ENCODE results near the gene PTPRB.
A peak's percentile ranks its signal among the peaks of the same experiment; 100 is the strongest.

Gene PTPRB

DNA sequence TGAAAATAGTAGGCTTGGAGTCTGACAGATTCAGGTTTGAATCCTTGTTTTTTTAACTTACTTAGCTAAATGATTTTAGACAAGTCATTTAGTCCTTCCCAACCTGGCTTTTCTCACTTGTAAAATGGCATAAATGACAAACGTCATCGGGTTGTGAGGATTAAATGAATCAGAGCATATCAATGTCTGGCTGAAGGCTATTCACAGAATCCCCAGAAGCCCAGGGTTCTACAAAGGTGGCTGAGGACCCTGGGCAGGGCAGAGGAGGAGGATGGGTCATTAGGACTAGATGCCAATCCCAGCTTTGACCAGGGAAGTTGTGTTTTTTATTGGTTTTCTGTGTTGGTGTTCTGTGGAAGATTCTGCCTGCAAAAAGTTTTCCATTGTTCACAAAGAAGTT, 7.6 kb upstream of the PTPRB start:
- no peak overlapping the region for H3K4me3 ChIP-seq (ENCODE audit: low read depth, low read length)

DNA sequence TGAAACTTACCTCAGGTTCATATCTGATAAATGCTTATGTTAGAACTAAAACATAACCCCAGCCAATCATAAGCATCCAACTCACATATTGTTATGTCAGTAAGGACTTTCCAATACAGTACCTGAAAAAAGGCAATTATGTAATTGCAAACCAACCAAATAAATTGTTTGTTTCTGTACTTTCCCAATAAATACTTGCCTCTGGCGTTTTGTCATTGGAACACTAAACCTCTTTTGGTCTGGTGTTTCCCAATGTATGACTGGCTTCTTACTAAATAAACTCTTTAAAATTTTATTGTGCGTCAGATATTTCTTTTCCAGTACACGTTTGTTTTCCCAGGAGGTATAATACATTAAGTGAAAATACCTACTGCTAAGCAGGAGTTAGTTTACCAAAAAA, 6.7 kb upstream of the PTPRB start:
- H3K4me3 ChIP-seq (ENCODE audit: low read depth, low read length), result no peak overlapping the region

DNA sequence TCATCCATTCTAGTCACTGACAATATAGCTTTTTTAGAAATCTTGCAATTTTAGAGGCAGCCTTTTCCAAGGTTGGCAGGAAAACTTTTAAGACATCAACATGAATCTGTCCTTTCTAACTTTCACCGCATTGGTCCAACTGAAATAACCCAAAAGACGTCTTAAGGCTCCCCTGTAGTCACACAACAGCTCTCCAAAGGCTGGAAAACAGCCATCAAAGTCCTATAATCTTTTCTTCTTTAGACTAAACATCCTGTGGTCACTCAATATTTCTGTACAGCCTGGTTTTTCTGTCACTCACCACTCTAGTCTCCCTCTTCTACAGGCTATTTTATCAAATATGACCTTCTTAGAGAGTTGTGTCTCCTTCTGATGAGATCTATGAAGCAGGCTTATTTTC, 4.5 kb upstream of the PTPRB start:
- H3K4me3 ChIP-seq (ENCODE audit: low read depth, low read length), result no peak overlapping the region

DNA sequence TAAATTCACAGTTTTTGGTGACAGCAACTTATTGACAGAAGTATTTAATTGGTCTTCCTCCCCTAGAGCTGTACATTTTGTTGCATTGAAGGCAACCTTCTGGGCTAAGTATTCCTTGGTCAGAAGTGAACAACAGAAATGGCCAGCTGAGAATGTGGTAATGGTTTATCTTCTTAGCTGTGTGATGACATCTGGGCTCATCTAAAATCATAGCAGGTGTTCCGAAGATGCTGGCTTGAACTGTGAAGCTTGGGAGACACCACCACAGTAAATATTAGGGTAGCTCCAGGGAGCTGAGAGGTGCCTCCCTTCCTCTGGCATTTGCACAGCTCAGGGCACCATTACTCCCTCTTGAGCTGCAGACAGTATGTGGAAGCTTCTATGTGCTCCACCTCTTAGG, 3.7 kb upstream of the PTPRB start:
- H3K4me3 ChIP-seq (ENCODE audit: low read depth, low read length), result no peak overlapping the region

DNA sequence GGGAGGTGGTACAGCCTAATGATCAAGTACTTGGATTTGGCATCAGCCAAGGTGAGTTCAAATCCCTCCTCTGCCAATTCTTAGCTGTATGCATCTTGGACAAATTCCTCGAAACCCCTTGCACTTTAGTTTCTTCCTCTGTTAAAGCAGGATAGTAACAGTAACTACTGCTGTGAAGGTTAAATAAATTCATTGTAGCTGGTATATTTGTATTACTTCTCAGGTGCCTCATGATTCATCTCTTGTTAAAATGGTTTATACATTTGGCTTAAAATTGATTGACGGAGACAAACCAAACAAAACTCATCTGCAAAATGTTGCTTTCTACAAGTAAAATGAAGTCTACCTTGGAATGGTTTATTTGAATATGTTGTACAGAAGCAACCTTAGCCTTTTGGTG, 2.3 kb upstream of the PTPRB start:
- H3K4me3 ChIP-seq (ENCODE audit: low read depth, low read length), result no peak overlapping the region

DNA sequence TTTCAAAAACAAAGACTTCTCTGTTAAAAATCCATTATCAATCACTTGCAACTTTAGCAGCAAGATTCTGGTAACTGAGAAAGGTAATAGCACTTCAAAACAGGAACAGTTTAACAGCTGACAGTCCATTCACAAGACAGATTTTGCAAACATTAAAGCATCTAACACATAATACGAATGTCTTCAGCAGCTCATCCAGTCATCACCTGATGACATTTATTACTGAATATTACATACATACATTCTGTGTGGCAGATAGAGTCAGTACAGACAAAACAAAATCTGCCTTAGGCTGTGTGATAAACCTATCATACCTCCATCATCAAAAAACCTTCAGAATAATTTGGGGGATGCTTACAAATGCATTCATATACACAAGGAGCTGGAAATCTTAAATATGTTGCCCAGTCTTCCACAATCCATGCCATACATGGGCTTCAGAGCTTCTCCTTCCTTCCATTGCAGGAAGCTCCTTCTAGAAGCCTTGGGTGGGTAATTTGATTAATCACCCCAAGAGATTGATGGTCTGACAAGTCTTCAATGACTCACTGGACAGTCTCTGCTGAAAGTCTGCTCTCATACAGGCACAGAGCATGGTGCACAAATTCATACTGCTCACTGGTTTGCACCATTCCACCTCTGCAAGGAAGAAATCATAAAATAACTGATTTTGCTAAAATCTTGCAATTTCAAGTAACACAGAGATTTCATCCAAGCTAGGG, 1.6 kb upstream of the PTPRB start:
- H3K4me3 ChIP-seq (ENCODE audit: low read depth, low read length), result no peak overlapping the region

DNA sequence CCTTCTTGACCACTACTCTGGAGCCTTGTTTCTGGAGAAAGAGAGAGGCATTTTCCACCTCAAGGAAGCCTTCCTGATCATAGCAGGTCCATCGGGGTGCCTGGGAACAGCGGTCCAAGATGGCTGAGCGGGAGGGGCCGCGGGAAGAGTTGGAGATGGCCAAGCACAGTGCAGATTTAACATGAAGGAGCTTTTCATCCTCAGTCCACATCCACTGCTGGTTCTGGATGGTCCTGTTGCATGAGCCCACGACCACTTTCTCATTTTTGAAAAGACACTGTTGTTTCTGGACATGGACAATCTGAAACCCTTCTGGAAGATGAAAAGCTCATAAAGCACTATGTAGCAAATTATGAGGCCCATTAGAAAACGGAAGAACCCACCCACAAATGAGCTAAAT, 1.5 kb downstream of the PTPRB start:
- H3K4me3 ChIP-seq (ENCODE audit: low read depth, low read length), result no peak overlapping the region

DNA sequence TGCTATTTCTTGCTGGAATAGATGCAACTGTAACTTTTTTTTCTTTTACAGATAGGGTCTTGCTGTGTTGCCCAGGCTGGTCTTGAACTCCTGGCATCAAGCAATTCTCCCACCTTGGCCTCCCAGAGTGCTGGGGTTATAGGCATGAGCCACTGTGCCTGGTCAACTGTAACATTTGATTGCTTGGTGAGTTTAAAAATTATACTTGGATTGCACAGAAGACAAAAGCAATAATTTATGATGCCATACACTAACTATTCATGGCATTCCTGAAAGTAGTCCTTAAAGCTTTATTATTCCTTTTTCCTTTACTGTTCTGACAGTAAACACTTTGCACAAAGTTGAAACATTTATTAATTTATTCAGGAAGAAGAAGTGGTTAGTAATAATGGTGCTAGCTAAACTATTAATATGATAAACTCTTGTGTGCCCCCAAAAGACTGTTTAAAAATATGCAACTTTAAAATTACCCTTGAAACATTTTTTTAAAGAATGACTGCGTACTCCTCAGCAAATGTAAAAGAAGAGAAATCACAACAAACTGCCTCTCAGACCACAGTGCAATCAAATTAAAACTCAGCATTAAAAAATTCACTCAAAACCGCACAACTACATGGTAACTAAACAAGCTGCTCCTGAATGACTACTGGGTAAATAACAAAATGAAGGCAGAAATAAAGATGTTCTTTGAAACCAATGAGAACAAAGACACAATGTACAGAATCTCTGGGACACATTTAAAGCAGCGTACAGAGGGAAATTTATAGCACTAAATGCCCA, 8.3 kb downstream of the PTPRB start:
- H3K4me3 ChIP-seq (ENCODE audit: low read depth, low read length), result no peak overlapping the region

DNA sequence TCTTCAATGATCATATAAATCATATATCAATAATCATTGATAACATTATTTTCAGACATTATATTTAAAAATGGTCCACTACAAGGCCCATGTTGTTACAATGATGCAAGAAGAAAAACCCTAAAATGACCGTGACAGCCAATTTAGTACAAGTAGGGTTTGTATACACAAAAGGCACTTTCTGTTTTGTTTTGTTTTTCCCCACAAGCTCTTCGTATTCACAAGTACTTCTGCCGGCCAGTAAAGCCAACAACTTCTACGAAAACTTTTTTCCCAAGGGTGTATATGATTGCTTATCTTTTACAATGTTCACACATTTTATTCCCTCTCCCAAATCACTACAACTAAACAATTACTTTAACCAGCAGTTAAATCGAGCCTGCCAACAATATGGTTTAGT, 9.6 kb downstream of the PTPRB start:
- no peak overlapping the region for H3K4me3 ChIP-seq (ENCODE audit: low read depth, low read length)

DNA sequence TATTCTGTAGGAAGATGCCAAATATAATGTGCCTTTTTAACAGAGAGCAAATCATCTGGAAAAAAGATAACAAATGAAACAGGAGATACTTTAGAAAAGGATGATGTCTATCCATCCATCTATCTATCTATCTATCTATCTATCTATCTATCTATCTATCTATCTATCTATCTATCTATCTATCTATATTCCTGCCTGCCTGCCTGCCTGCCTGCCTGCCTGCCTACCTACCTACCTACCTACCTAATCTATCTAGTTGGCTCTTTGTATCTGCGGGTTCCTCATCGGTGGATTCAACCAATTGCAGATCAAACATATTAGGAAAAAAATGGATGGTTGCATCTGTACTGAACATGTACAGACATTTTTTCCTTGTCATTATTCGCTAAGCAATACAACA, 11.0 kb downstream of the PTPRB start:
- H3K4me3 ChIP-seq (ENCODE audit: low read depth, low read length), result no peak overlapping the region

DNA sequence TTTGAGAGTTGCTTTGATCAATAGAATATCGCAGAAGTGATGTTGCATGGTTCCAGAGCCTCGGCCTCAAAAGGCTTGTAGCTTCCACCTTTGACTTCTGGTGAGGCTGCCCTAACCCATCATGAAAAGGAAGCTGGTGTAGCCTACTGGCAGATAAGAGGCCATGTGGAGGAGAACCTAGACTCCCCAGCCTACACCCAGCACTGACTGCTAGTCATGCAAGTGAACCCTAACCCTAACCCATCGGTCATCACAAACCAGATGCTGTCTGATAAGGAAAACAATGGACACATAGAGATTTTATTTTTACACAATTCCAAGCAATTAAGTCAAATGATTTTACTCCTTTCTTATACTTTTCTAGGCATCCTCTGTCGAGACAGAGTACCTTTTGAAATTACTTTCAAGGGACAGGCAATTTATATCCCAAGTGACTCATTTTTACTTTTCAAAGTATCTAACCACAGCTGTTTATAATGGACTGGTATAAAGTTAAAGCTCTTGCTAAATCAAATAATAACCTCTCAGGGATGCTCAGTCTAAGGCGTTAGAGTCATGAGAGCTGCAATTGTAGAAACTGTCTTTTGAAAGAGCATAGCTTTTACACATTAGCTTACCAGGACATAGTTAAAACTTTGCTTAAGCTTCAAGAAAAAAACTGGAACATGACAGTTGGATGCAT, 17.6 kb downstream of the PTPRB start:
- H3K4me3 ChIP-seq (ENCODE audit: low read depth, low read length), result no peak overlapping the region

DNA sequence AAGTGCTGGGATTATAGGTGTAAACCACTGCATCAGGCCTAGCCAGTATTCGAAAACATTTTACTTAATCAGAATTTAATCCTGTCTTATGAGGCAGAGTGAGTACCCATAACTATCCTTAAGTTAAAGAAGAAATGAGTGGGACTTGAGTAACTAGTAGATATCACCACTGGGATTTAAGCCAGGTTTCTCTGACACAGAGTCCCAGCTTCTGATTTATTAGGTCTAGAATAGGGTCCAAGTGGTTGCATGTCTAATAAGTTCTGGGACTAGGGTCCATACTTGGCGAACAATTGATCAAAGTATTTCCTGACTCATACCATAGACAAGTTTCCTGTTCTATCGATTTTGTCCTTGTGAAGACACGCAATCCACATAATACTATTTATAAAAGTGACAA, 18.9 kb downstream of the PTPRB start:
- H3K4me3 ChIP-seq (ENCODE audit: low read depth, low read length), result no peak overlapping the region

DNA sequence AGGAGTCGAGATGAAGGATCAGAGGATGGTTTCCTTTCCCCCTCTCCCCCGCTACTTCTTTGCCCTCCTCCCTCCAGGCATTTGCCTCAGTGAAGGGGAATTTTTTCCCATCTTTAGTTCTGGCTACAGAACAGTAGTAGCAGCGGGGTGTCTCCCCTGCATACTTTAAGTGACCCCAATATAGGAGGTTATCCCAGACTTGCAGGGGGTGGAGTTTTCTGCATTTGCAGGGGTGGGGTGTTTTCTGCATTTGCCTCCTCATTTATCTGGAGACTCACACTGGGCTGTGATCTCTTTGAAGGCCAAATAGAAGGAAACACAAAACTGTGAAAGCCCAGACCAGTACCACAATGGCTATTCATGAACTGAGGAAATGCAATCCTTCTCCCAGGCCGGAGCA, 19.8 kb downstream of the PTPRB start:
- H3K4me3 ChIP-seq (ENCODE audit: low read depth, low read length), result no peak overlapping the region

DNA sequence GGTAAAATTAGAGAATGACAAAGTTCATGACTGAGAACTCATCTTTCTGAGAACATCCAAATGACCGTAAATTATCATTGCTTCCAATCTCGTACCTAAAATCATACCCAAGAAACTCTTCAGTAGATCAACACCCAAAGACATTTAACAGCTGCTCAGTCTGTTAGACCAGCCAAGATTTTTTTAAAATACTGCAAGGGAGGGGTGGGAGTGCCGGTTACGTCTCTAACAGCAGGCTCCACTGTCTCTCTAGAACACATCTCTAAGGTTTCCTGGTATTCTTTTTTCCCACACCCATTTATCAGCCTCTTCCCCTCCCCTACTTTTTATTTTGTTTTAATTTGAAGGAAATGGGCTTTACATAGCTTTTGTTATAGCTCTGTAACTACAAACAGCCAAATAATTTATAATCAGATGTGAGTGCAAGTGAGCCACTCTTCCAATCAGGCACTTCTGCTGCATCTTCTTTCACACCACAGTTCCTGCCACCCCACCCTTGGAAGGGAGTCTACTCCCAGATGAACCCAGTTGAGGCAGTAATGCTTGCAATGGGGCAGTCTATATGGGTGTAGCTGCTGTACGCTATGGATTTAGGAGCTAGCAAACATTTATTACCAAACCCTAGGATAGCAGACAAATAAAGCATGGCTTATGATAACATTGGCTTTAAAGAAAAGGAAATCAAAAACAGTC, 21.9 kb downstream of the PTPRB start:
- H3K4me3 ChIP-seq (ENCODE audit: low read depth, low read length), result no peak overlapping the region

DNA sequence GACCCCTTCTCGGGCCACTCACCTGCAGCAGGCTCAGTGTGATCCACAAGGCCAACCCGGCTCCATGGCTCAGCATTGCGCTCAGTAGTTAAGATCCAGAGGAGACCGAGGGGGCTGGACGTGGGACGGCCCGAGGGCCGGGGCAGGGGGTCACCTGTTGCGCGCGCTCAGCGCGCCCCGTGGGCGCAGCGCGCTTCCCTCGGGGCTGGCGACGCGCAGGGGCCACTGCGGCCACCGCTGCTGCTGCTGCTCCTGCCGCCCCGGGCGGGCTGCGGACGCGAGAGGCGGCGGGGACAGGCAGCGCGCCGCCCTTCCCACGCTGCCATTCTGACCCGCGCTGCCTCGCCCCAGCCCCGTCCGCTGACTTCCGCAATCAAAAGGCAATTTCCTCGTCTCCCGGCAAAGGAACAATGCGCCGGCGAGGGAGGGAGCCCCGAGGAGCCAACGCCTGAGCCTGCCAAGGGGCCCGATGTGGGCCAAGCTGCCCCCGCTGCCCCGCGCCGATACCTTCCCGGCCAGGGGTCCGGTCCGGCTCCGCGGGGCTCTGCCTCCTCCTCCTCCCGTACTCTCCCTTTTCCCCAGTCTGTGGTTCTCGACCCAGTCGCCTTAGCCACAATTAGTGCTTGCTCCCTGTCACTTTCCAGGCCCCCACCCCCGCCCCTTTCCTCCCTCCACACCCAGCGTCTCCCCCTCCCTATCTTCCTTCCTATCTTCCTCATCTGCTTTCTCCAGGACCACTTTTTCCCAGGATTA, 27.3 kb downstream of the PTPRB start:
- H3K4me3 ChIP-seq (ENCODE audit: low read depth, low read length), result peak overlapping the region; percentile 53

DNA sequence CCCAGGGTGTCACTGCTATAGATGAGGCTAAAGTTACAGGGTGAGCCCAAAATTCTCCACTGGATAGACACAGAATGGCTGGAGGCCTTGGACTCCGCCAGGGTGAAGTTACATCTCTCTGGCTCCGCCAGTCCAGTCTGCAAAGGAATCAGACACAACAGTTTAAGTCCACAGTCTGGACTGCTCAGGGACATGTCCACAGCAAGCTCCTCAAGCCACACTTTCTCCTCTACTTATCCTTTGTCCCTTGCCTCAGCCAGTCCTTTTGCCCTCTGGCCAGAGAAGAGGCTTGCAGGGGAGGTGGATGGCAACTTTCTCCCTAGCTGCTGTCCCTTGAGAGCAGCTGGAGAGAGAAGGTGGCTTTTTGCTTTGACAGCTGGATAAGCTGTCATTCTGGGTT, 28.0 kb downstream of the PTPRB start:
- peak overlapping the region; percentile 53 for H3K4me3 ChIP-seq (ENCODE audit: low read depth, low read length)

DNA sequence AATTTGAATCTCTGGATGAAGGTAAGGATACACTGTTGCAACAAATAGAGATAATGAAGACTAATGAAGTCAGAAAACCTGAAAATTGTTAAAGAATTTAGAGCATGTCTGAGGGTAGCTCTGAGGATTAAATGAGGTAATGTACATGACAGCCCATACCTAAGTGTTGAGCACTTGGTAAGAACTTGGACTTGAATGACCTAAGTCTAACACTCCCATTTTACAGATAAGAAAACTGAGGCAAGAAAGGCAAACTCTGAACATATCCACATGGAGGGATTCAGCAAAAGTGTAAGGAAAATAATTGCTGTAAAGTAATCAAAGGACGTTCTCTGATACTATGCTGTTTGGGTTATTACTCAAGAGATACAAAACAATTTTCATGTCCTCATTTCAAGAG, 29.0 kb downstream of the PTPRB start:
- no peak overlapping the region for H3K4me3 ChIP-seq (ENCODE audit: low read depth, low read length)

DNA sequence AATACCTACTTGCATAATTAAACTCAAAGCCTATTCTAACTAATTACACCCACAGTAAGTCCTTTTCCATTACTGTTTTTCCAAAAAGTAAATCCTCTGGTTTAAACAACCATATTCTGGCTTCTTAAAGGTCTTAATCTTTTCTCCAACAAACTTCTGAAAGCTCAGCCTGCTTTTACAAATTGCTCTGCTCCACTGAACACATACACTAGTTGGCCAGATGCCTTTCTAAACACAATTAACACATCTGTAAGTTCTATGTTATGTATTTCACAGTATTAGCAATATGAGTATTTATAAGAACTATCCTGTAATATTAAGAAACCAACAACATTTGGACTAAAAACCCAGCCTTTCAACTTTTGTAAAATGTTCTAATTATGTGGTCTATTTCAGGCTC, 30.1 kb downstream of the PTPRB start:
- H3K4me3 ChIP-seq (ENCODE audit: low read depth, low read length), result no peak overlapping the region

DNA sequence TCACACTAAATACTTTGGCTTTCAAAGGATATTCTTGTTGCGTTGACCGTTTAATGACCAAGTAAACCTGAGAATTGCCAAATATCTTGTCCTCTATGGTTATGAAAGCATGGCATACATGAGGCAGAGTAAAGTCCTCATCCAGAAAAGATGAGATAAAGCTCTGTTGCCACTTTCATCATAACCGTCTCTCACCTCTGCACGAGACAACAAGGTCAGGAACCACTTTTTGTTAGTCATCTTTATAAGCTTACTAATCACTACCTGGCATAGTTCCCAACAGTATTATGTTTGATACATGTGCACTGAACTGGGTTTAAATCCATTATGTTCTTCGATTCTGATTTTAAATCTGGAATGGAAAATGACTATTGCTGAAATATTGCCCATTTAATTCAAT, 31.3 kb downstream of the PTPRB start:
- no peak overlapping the region for H3K4me3 ChIP-seq (ENCODE audit: low read depth, low read length)

DNA sequence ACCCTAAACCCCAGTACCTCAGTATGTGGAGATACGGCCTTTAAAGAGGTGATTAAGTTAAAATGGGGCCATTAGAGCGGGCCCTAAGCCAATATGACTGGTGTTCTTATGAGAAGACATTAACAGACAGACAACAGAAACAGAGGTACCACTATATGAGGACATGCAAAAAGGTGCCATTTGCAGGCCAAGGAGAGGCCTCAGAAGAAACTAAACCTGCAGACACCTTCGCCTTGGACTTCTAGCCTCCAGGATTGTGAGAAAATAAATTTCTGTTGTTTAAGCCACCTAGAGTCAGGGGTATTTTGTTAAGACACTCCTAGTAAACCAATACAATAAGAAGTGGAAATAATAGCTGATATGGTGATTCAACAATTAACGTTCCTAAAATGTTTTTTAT, 32.6 kb downstream of the PTPRB start:
- H3K4me3 ChIP-seq (ENCODE audit: low read depth, low read length), result no peak overlapping the region

DNA sequence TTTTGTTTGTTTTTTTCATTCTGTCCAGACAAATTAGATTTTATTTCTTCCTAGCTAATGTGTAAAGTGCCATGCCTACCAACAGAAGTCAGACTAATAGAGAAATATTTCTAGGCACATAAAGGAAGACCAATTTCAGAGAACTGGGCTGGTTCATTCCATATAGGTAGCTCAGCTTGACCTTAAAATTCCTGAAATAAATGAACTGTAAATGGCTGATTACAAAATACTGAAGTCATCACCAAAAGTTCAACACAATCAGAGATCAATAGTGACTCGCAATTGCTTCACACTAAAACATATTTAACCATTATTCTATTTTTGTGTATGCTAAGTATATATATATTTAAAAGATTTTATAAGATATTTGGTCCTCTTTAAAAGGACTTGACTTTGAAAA, 34.2 kb downstream of the PTPRB start:
- H3K4me3 ChIP-seq (ENCODE audit: low read depth, low read length), result no peak overlapping the region

Measured in iPS-11a (cell line).